Progenitor cell of endocrine pancreas (in vitro differentiated cells): ENCODE measurements around the gene OR51S1. TPM values are rescaled to one million over a fixed set of nuclear protein-coding genes. Genes with fewer than 3 reads are reported as not detected.

Source experiments
- DNase-seq: peaks from one replicate; pipeline ENCODE4 v3.0.0; 2021; ENCODE audit warnings: low spot score; ENCODE audit not compliant: unreplicated experiment
- H3K27ac Mint-ChIP-seq: 2 replicates; pipeline ENCODE4 v1.8.0; 2021; ENCODE audit warnings: mild to moderate bottlenecking, moderate library complexity, mixed read lengths
- H3K27me3 Mint-ChIP-seq: 2 replicates; pipeline ENCODE4 v1.8.0; 2021; ENCODE audit warnings: mixed read lengths
- H3K36me3 Mint-ChIP-seq: 2 replicates; pipeline ENCODE4 v1.8.0; 2022; ENCODE audit warnings: mixed read lengths; ENCODE audit not compliant: insufficient read depth
- H3K4me1 Mint-ChIP-seq: 2 replicates; pipeline ENCODE4 v1.8.0; 2021; ENCODE audit warnings: low read depth, mixed read lengths
- H3K4me3 Mint-ChIP-seq: 2 replicates; pipeline ENCODE4 v1.8.0; 2021; ENCODE audit warnings: low read depth, mild to moderate bottlenecking, moderate library complexity, mixed read lengths
- H3K9me3 Mint-ChIP-seq: 2 replicates; pipeline ENCODE4 v1.8.0; 2021; ENCODE audit warnings: low read depth, mixed read lengths
- CTCF ChIP-seq: fragments of 200-600 bp; sonication (generic); IDR thresholded peaks from one replicate; pipeline ENCODE4 v1.5.0; 2021; ENCODE audit warnings: antibody characterized with exemption, mild to moderate bottlenecking; ENCODE audit not compliant: unreplicated experiment
- long read RNA-seq: library from polyadenylated mRNA; unstranded; transcript quantifications from one replicate; pipeline ENCODE4 v2.0.0, GENCODE V29; 2020
- total RNA-seq: library from RNA; stranded (reverse); gene quantifications from 2 replicates; pipeline ENCODE4 v1.2.1, GENCODE V29; 2021

OR51S1 gene
- total RNA-seq: not detected in 2 replicates
- long read RNA-seq: 0 reads

- no peaks in the 10 kb centered on the region for H3K9me3 Mint-ChIP-seq
- TF ChIP-seq CTCF: no peak
- H3K4me3 Mint-ChIP-seq: no peak within 1 kb of the TSS
- DNase-seq: no peak
- no peaks in the 10 kb centered on the region for H3K36me3 Mint-ChIP-seq
- no peak within 1 kb of the TSS for H3K27ac Mint-ChIP-seq
- peaks cover 2% of the 10 kb centered on the region for H3K4me1 Mint-ChIP-seq
- no peaks in the 10 kb centered on the region for H3K27me3 Mint-ChIP-seq
These were observed at the start of gene OR51S1 for GRCh38 chr11:4848908-4849532. OR51S1 (minus strand) TSS chr11:4849208; CDS start chr11:4849208, 0 bp downstream.

GRCh38 chr11:4891996-4892640, 43.1 kb upstream of the OR51S1 start:
- Mint-ChIP-seq H3K36me3 (no peaks in the 10 kb centered on the region), H3K27me3 (no peaks in the 10 kb centered on the region), H3K27ac (no peak overlapping the region), H3K4me1 (no peaks in the 10 kb centered on the region), H3K4me3 (no peak overlapping the region), H3K9me3 (no peaks in the 10 kb centered on the region)
- no peak for DNase-seq
- TF ChIP-seq CTCF: peak; percentile 25

GRCh38 chr11:4890279-4890678, 41.3 kb upstream of the OR51S1 start:
- Mint-ChIP-seq H3K27ac (no peak overlapping the region), H3K9me3 (no peaks in the 10 kb centered on the region), H3K4me3 (no peak overlapping the region), H3K4me1 (no peaks in the 10 kb centered on the region), H3K36me3 (no peaks in the 10 kb centered on the region), H3K27me3 (no peaks in the 10 kb centered on the region)
- TF ChIP-seq CTCF: no peak
- DNase-seq: no peak

- H3K4me1 Mint-ChIP-seq: peaks cover 5% of the 10 kb centered on the region
- H3K27ac Mint-ChIP-seq: no peak overlapping the region
- TF ChIP-seq CTCF: no peak
- H3K27me3 Mint-ChIP-seq: no peaks in the 10 kb centered on the region
- H3K9me3 Mint-ChIP-seq: no peaks in the 10 kb centered on the region
- no peak overlapping the region for H3K4me3 Mint-ChIP-seq
- no peak for DNase-seq
- no peaks in the 10 kb centered on the region for H3K36me3 Mint-ChIP-seq
These were observed 38.6 kb upstream of the OR51S1 start for GRCh38 chr11:4887591-4887990.

GRCh38 chr11:4886186-4886585, 37.2 kb upstream of the OR51S1 start:
- TF ChIP-seq CTCF: no peak
- H3K36me3 Mint-ChIP-seq: no peaks in the 10 kb centered on the region
- H3K27ac Mint-ChIP-seq: no peak overlapping the region
- no peaks in the 10 kb centered on the region for H3K9me3 Mint-ChIP-seq
- no peak for DNase-seq
- no peak overlapping the region for H3K4me3 Mint-ChIP-seq
- H3K4me1 Mint-ChIP-seq: peaks cover 5% of the 10 kb centered on the region
- no peaks in the 10 kb centered on the region for H3K27me3 Mint-ChIP-seq
